ENCODE measurements around the gene CABLES2.

DNA sequence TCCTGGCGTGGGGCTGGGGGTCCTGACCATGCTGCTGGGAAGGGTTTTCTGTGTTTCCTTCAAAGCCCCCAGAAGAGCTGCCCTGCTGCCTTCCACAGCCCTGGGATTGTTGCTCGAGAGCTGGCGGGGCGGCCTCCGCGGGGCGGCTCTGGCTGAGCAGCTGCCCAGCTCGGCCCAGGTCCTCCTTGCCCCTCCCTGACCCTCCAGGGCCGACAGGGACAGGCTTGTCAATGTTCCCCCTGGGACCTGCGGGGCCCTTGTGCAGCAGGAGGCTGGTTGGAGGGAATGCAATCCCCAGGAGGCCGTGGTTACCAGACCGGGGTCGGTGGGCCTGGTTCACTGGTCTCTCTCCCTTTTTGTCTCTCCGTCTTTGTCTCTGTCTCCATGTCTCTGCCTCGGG is 48.8 kb upstream of the CABLES2 start:
- no peak for TF ChIP-seq CTCF (IDR thresholded peaks at IDR 0.05; ENCODE audit: low read depth, low read length, poor library complexity, severe bottlenecking)
- TF ChIP-seq EZH2phosphoT487 (IDR thresholded peaks at IDR 0.05; ENCODE audit: borderline replicate concordance, low read length): no peak
